GM12878 (cell line): ENCODE measurements around the gene OLFM2. TPM values are rescaled to one million over a fixed set of nuclear protein-coding genes. Genes with fewer than 3 reads are reported as not detected.
A peak's percentile ranks its signal among the peaks of the same experiment; 100 is the strongest.

ENCODE experiments used
- ATAC-seq: fragments of 200-7000 bp; cut with Tn5 transposase; 3 replicates; pipeline ENCODE4 v1.9.1; 2020; ENCODE audit warnings: mild to moderate bottlenecking, moderate library complexity
- BruUV-seq: library from RNA; stranded (reverse); fragments of 400-500 nt; replicated peaks from 2 replicates; lab custom pipeline; 2021; lab: Mats Ljungman, UMichigan
- CTCF ChIA-PET: fragments of 300-600 bp; sonication (Branson Sonifier 250); formaldehyde crosslinking; extraction: SDS; loops from one replicate; lab custom pipeline; 2021; ENCODE audit warnings: inconsistent platforms; lab: Yijun Ruan, JAX
- POLR2A ChIA-PET: fragments of 350-600 bp; formaldehyde crosslinking; extraction: SDS; loops from one replicate; lab custom pipeline; 2021; ENCODE audit warnings: inconsistent platforms; lab: Charles Lee
- RAD21 ChIA-PET: fragments of 300-600 bp; sonication (Branson Sonifier 250); formaldehyde crosslinking; loops from one replicate; lab custom pipeline; 2023; ENCODE audit warnings: antibody characterized with exemption; ENCODE audit not compliant: unreplicated experiment; lab: Charles Lee
- SMC1A ChIA-PET: fragments of 300-600 bp; sonication (Branson Sonifier 250); formaldehyde crosslinking; loops from one replicate; lab custom pipeline; 2023; ENCODE audit not compliant: unreplicated experiment, uncharacterized antibody; lab: Charles Lee
- DNase-seq: peaks from one replicate; pipeline ENCODE4 v3.0.0-alpha.2; 2011; ENCODE audit warnings: low read depth, low spot score
- FAIRE-seq: peaks from 3 replicates; lab custom pipeline; 2011; peaks lifted over from hg19 to GRCh38; lab: Jason Lieb, UNC
- H2AFZ ChIP-seq: 2 replicates; pipeline ENCODE4 v1.6.0; 2011; ENCODE audit warnings: low read depth, low read length, control low read depth; ENCODE audit not compliant: control insufficient read depth
- H3K27ac ChIP-seq: 2 replicates; pipeline ENCODE4 v1.5.1; 2011; ENCODE audit warnings: control low read depth; ENCODE audit not compliant: control insufficient read depth, insufficient read depth
- H3K27me3 ChIP-seq, 2 experiments: replicated peaks in 1 of 2; 2 replicates each; pipeline versions ENCODE4 v1.6.0 to v1.6.1; 2011; ENCODE audit warnings: low read length in 1 of 2; ENCODE audit not compliant: control insufficient read depth in 2 of 2, insufficient read depth in 2 of 2
- H3K36me3 ChIP-seq, 2 experiments: 2 replicates each; pipeline ENCODE4 v1.5.1; 2011; ENCODE audit warnings: low read length in 1 of 2; ENCODE audit not compliant: control insufficient read depth in 2 of 2, insufficient read depth in 2 of 2
- H3K4me1 ChIP-seq: 2 replicates; pipeline ENCODE4 v1.6.1; 2011; ENCODE audit warnings: mild to moderate bottlenecking, low read length, moderate library complexity, mixed read lengths; ENCODE audit not compliant: control insufficient read depth, insufficient read depth
- H3K4me2 ChIP-seq: 2 replicates; pipeline ENCODE4 v1.6.0; 2011; ENCODE audit warnings: control low read depth; ENCODE audit not compliant: control insufficient read depth, insufficient read depth
- H3K4me3 ChIP-seq: fragments of 200-600 bp; sonication (generic); 2 replicates; pipeline ENCODE4 v1.5.1; 2016
- H3K79me2 ChIP-seq: 2 replicates; pipeline ENCODE4 v1.6.0; 2011; ENCODE audit warnings: low read length; ENCODE audit not compliant: control insufficient read depth, insufficient read depth
- H3K9ac ChIP-seq: 2 replicates; pipeline ENCODE4 v1.8.0; 2011; ENCODE audit warnings: low read length, control low read depth, mixed read lengths; ENCODE audit not compliant: control insufficient read depth, insufficient read depth
- H3K9me3 ChIP-seq: replicated peaks from 3 replicates; pipeline ENCODE4 v1.5.1; 2011; ENCODE audit warnings: mild to moderate bottlenecking, low read length; ENCODE audit not compliant: control insufficient read depth, insufficient read depth
- H4K20me1 ChIP-seq: 2 replicates; pipeline ENCODE4 v1.6.0; 2011; ENCODE audit not compliant: control insufficient read depth, insufficient read depth
- ASH2L ChIP-seq: fragments of 300-600, 200-600 bp; sonication (generic); IDR thresholded peaks from 2 replicates; pipeline ENCODE4 v1.6.1; 2017; ENCODE audit warnings: low read depth, mild to moderate bottlenecking, borderline replicate concordance
- BCL3 ChIP-seq: IDR thresholded peaks from 2 replicates; pipeline ENCODE4 v1.6.1; 2011; ENCODE audit warnings: borderline replicate concordance, low read depth, mild to moderate bottlenecking, moderate library complexity, low read length; ENCODE audit not compliant: insufficient read depth, poor library complexity, severe bottlenecking
- CHD1 ChIP-seq: IDR thresholded peaks from 2 replicates; pipeline ENCODE4 v1.6.1; 2012; ENCODE audit warnings: low read depth, low read length, improper control_type of control experiment
- CHD4 ChIP-seq: fragments of 200-600 bp; sonication (generic); IDR thresholded peaks from 2 replicates; pipeline ENCODE4 v1.6.1; 2016; ENCODE audit warnings: mild to moderate bottlenecking
- HDAC6 ChIP-seq: fragments of 200-600 bp; sonication (generic); IDR thresholded peaks from one replicate; pipeline ENCODE4 v1.8.0; 2017; ENCODE audit warnings: antibody characterized with exemption; ENCODE audit not compliant: unreplicated experiment
- MLLT1 ChIP-seq: fragments of 450-650 bp; IDR thresholded peaks from 2 replicates; pipeline ENCODE4 v1.6.1; 2016; ENCODE audit warnings: mild to moderate bottlenecking
- RUNX3 ChIP-seq: IDR thresholded peaks from 2 replicates; pipeline ENCODE4 v1.6.1; 2012; ENCODE audit warnings: low read length, inconsistent platforms
- SREBF2 ChIP-seq: IDR thresholded peaks from 2 replicates; pipeline ENCODE4 v1.6.1; 2012; ENCODE audit warnings: mild to moderate bottlenecking, low read length
- WGBS: methylation state at CpG from one replicate; pipeline ENCODE4 v1.1.6; 2016; ENCODE audit warnings: low lambda C conversion rate; ENCODE audit not compliant: insufficient replicate concordance, insufficient coverage; ENCODE audit errors: missing lambda C conversion rate; 5-methylcytosine and 5-hydroxymethylcytosine counted together
- in situ Hi-C: fragments of 300-500 bp; cut with MboI; formaldehyde crosslinking; loops from 9 replicates; pipeline ENCODE4 v1.14.3; 2018; ENCODE audit warnings: mixed read lengths
- intact Hi-C: fragments of 100-400 bp; cut with micrococcal nuclease; formaldehyde crosslinking; loops from one replicate; pipeline ENCODE4 v1.14.2; 2022; ENCODE audit not compliant: unreplicated experiment
- polyA plus RNA-seq, 11 experiments: library from polyadenylated mRNA; depleted of rRNA in 4 of 11; unstranded in 6 of 11; stranded (reverse) in 5 of 11; fragments of >200 nt; fragmentation: Nextera tagmentation in 4 of 11; fragmentation: Illumina TruSeq in 1 of 11; extraction: Ambion mirVana in 4 of 11; extraction: Trizol in 1 of 11; gene quantifications; 1 replicate in 1 of 11; 2 replicates in 10 of 11; pipeline versions ENCODE4 v1.2.1 to v1.2.3, GENCODE V29; 2011 to 2016; ENCODE audit warnings: inconsistent platforms in 2 of 11, missing spikeins in 2 of 11, low read depth in 1 of 11
- total RNA-seq, 4 experiments: library from RNA; depleted of rRNA in 3 of 4; stranded (reverse); fragments of >200 nt in 3 of 4; fragmentation: Illumina TruSeq in 1 of 4; extraction: Trizol in 1 of 4; gene quantifications; 2 replicates each; pipeline versions ENCODE4 v1.2.1 to v1.2.3, GENCODE V29; 2013 to 2021

OLFM2 gene
- total and polyA plus RNA-seq, 10 of the 15 experiments (the other 5 are each of a cell fraction or from before 2014, with no cell fraction given), result 0.07 to 3.5 (median 0.27) TPM; not detected in 5

- TF ChIP-seq ASH2L (no peak), CHD1 (no peak), CHD4 (no peak), MLLT1 (no peak), HDAC6 (no peak)
These were observed 23.6 kb downstream of the OLFM2 start (continued) for GRCh38 chr19:9912551-9913236.

GRCh38 chr19:9911524-9912185, 24.7 kb downstream of the OLFM2 start:
- ChIA-PET RAD21 (no interaction called here), CTCF (no interaction called here), POLR2A (no interaction called here), SMC1A (no interaction called here)
- peaks cover 6 to 9% of the 10 kb centered on the region in 2 experiments for H3K27me3 ChIP-seq
- WGBS, result 20% methylated on average over 6 of the region's 6 CpGs
- no peak overlapping the region for H3K4me3 ChIP-seq
- no peaks in the 10 kb centered on the region for H4K20me1 ChIP-seq
- in situ Hi-C loops (loop anchor here (10.0 kb wide), 1 partner anchor 777 kb away; no protein-coding TSS in a partner anchor), intact Hi-C loops (no loop called here)
- no peak for DNase-seq
- H3K79me2 ChIP-seq, result no peaks in the 10 kb centered on the region
- H3K36me3 ChIP-seq, result no peaks in the 10 kb centered on the region
- no peak for FAIRE-seq
- no peaks in the 10 kb centered on the region for H3K9me3 ChIP-seq
- no peak for ATAC-seq
- no peak overlapping the region for H3K27ac ChIP-seq
- H3K9ac ChIP-seq, result no peak overlapping the region
- BruUV-seq, result no TSS peak
- H3K4me1 ChIP-seq, result peaks cover 3% of the 10 kb centered on the region
- no peak overlapping the region for H2AFZ ChIP-seq
- no peak overlapping the region for H3K4me2 ChIP-seq
- no peak for TF ChIP-seq RUNX3
- TF ChIP-seq SREBF2, result no peak
- peak; percentile 87 for TF ChIP-seq BCL3
- TF ChIP-seq, all 136 proteins: peak for 1
